MM.1S (cell line): ENCODE measurements around the gene CLEC7A.

Source experiments
- DNase-seq: peaks from one replicate; pipeline ENCODE4 v3.0.0-alpha.2; 2015
- H2AFZ ChIP-seq: fragments of 300-600 bp; sonication (generic); 2 replicates; pipeline ENCODE4 v1.6.0; 2016; ENCODE audit warnings: antibody characterized with exemption, low read length
- H3F3A ChIP-seq: fragments of 300-600 bp; sonication (generic); 2 replicates; pipeline ENCODE4 v1.6.1; 2016; ENCODE audit warnings: mild to moderate bottlenecking, antibody characterized with exemption, low read length, moderate library complexity, mixed read lengths; ENCODE audit not compliant: insufficient read depth
- H3K27ac ChIP-seq: fragments of 300-600 bp; sonication (generic); 2 replicates; pipeline ENCODE4 v1.5.1; 2016; ENCODE audit warnings: mild to moderate bottlenecking, low read length
- H3K27me3 ChIP-seq: fragments of 300-600 bp; sonication (generic); replicated peaks from 2 replicates; pipeline ENCODE4 v1.6.0; 2016; ENCODE audit warnings: low read length; ENCODE audit not compliant: insufficient read depth
- H3K36me3 ChIP-seq: fragments of 300-600 bp; sonication (generic); replicated peaks from 2 replicates; pipeline ENCODE4 v1.6.1; 2016; ENCODE audit warnings: mild to moderate bottlenecking, low read length, mixed read lengths; ENCODE audit not compliant: insufficient read depth
- H3K4me1 ChIP-seq: fragments of 300-600 bp; sonication (generic); 2 replicates; pipeline ENCODE4 v1.6.1; 2016; ENCODE audit warnings: low read length, mixed read lengths
- H3K4me2 ChIP-seq: fragments of 300-600 bp; sonication (generic); 2 replicates; pipeline ENCODE4 v1.6.0; 2016; ENCODE audit warnings: low read depth, low read length
- H3K4me3 ChIP-seq: fragments of 300-600 bp; sonication (generic); 2 replicates; pipeline ENCODE4 v1.5.1; 2016; ENCODE audit warnings: low read length, mixed read lengths
- H3K79me2 ChIP-seq: fragments of 300-600 bp; sonication (generic); 2 replicates; pipeline ENCODE4 v1.6.1; 2016; ENCODE audit warnings: mixed run types, low read length, mixed read lengths
- H3K9ac ChIP-seq: fragments of 300-600 bp; sonication (generic); 2 replicates; pipeline ENCODE4 v1.6.1; 2016; ENCODE audit warnings: low read length, mixed read lengths
- H3K9me2 ChIP-seq: fragments of 300-600 bp; sonication (generic); replicated peaks from 2 replicates; pipeline ENCODE4 v1.6.1; 2016; ENCODE audit warnings: mild to moderate bottlenecking, low read length, mixed read lengths; ENCODE audit not compliant: insufficient read depth
- H3K9me3 ChIP-seq: fragments of 300-600 bp; sonication (generic); replicated peaks from 2 replicates; pipeline ENCODE4 v1.6.1; 2016; ENCODE audit warnings: mild to moderate bottlenecking, low read length, mixed read lengths; ENCODE audit not compliant: insufficient read depth
- H4K20me1 ChIP-seq: fragments of 300-600 bp; sonication (generic); 2 replicates; pipeline ENCODE4 v1.6.1; 2016; ENCODE audit warnings: mild to moderate bottlenecking, low read length, moderate library complexity, mixed read lengths; ENCODE audit not compliant: insufficient read depth
- CTCF ChIP-seq: fragments of 300-600 bp; sonication (generic); IDR thresholded peaks from 2 replicates; pipeline ENCODE4 v1.5.1; 2016; ENCODE audit warnings: antibody characterized with exemption, low read length, mixed read lengths
- EZH2 ChIP-seq: fragments of 300-600 bp; sonication (generic); optimal IDR thresholded peaks from 2 replicates; pipeline ENCODE3; 2017; ENCODE audit warnings: low read depth, mild to moderate bottlenecking, antibody characterized with exemption, low read length, mixed read lengths
- EZH2phosphoT487 ChIP-seq: fragments of 300-600 bp; sonication (generic); IDR thresholded peaks from 2 replicates; pipeline ENCODE4 v1.6.1; 2018; ENCODE audit warnings: antibody characterized with exemption, low read length

CLEC7A gene

GRCh38 chr12:10113920-10114319 is 16.1 kb downstream of the CLEC7A start:
- Histone ChIP-seq H3K27me3 (no peaks in the 10 kb centered on the region), H4K20me1 (no peaks in the 10 kb centered on the region), H3K9me3 (no peaks in the 10 kb centered on the region), H3K4me2 (no peak overlapping the region), H2AFZ (no peak overlapping the region), H3K9ac (no peak overlapping the region), H3K4me3 (no peak overlapping the region), H3K9me2 (no peaks in the 10 kb centered on the region), H3K36me3 (0 out of 2 replicates have a peak, but pooled peaks cover under 1% of the 10 kb centered on the region), H3K79me2 (no peaks in the 10 kb centered on the region), H3K4me1 (no peaks in the 10 kb centered on the region), H3K27ac (no peak overlapping the region), H3F3A (no peaks in the 10 kb centered on the region)
- TF ChIP-seq EZH2: no peak
- TF ChIP-seq CTCF: no peak
- TF ChIP-seq EZH2phosphoT487: no peak
- no peak for DNase-seq

GRCh38 chr12:10113075-10113474 is 16.9 kb downstream of the CLEC7A start:
- H2AFZ ChIP-seq: no peak overlapping the region
- H3K9me3 ChIP-seq: no peaks in the 10 kb centered on the region
- no peaks in the 10 kb centered on the region for H3K27me3 ChIP-seq
- no peaks in the 10 kb centered on the region for H3K4me1 ChIP-seq
- no peak overlapping the region for H3K4me3 ChIP-seq
- TF ChIP-seq EZH2phosphoT487: no peak
- H4K20me1 ChIP-seq: no peaks in the 10 kb centered on the region
- no peaks in the 10 kb centered on the region for H3K36me3 ChIP-seq
- no peaks in the 10 kb centered on the region for H3K79me2 ChIP-seq
- DNase-seq: no peak
- H3K9ac ChIP-seq: no peak overlapping the region
- no peak overlapping the region for H3K27ac ChIP-seq
- H3F3A ChIP-seq: no peaks in the 10 kb centered on the region
- H3K9me2 ChIP-seq: no peaks in the 10 kb centered on the region
- no peak overlapping the region for H3K4me2 ChIP-seq

GRCh38 chr12:10111451-10111850 is 18.5 kb downstream of the CLEC7A start:
- no peaks in the 10 kb centered on the region for H3K36me3 ChIP-seq
- H3K79me2 ChIP-seq: no peaks in the 10 kb centered on the region
- no peaks in the 10 kb centered on the region for H3K27me3 ChIP-seq
- H3K9ac ChIP-seq: no peak overlapping the region
- H3K4me2 ChIP-seq: no peak overlapping the region
- TF ChIP-seq CTCF: no peak
- TF ChIP-seq EZH2: no peak
- no peak for TF ChIP-seq EZH2phosphoT487
- no peaks in the 10 kb centered on the region for H4K20me1 ChIP-seq
- DNase-seq: no peak
- no peak overlapping the region for H3K4me3 ChIP-seq
- H3K4me1 ChIP-seq: no peaks in the 10 kb centered on the region
- no peaks in the 10 kb centered on the region for H3F3A ChIP-seq
- H3K9me2 ChIP-seq: no peaks in the 10 kb centered on the region
- H3K9me3 ChIP-seq: no peaks in the 10 kb centered on the region
- no peak overlapping the region for H2AFZ ChIP-seq
- no peak overlapping the region for H3K27ac ChIP-seq

GRCh38 chr12:10110256-10110844 is 19.6 kb downstream of the CLEC7A start:
- Histone ChIP-seq H3K4me3 (no peak overlapping the region), H3K9ac (no peak overlapping the region), H4K20me1 (no peaks in the 10 kb centered on the region), H3K9me3 (no peaks in the 10 kb centered on the region), H3K4me2 (no peak overlapping the region), H3K4me1 (no peaks in the 10 kb centered on the region), H3K36me3 (no peaks in the 10 kb centered on the region), H3K9me2 (no peaks in the 10 kb centered on the region), H3K27me3 (no peaks in the 10 kb centered on the region), H3F3A (no peaks in the 10 kb centered on the region), H3K79me2 (no peaks in the 10 kb centered on the region), H3K27ac (no peak overlapping the region), H2AFZ (no peak overlapping the region)
- no peak for DNase-seq
- TF ChIP-seq EZH2phosphoT487 (no peak), CTCF (no peak), EZH2 (no peak)
